IPS-20b (cell line): ENCODE results near the gene TAS2R41.
"Not testable (repeated sequence)": the region's sequence is repeated elsewhere in the genome, so short reads cannot be mapped to it uniquely, and the experiment has no call there.

ENCODE experiments used
- H3K27ac ChIP-seq: one replicate; pipeline ENCODE4 v1.5.1; 2013; ENCODE audit warnings: low read length
- H3K27me3 ChIP-seq: 2 replicates; pipeline ENCODE4 v1.6.1; 2013; ENCODE audit warnings: mild to moderate bottlenecking, low read length, inconsistent platforms; ENCODE audit not compliant: insufficient read depth
- H3K36me3 ChIP-seq: 2 replicates; pipeline ENCODE4 v1.6.1; 2013; ENCODE audit warnings: low read depth, mild to moderate bottlenecking, inconsistent platforms, low read length, moderate library complexity; ENCODE audit not compliant: insufficient read depth
- H3K4me1 ChIP-seq: 2 replicates; pipeline ENCODE4 v1.6.1; 2013; ENCODE audit warnings: mild to moderate bottlenecking, control low read depth, inconsistent platforms, low read length, moderate library complexity; ENCODE audit not compliant: insufficient read depth
- H3K4me3 ChIP-seq: 2 replicates; pipeline ENCODE4 v1.5.1; 2013; ENCODE audit warnings: mild to moderate bottlenecking, low read length, inconsistent platforms
- H3K9ac ChIP-seq: 2 replicates; pipeline ENCODE4 v1.6.1; 2013; ENCODE audit warnings: low read depth, mild to moderate bottlenecking, inconsistent platforms, low read length, moderate library complexity
- H3K9me3 ChIP-seq: 2 replicates; pipeline ENCODE4 v1.6.1; 2013; ENCODE audit warnings: mild to moderate bottlenecking, low read depth, low read length, inconsistent platforms; ENCODE audit not compliant: insufficient read depth

Gene TAS2R41

GRCh38 chr7:143512488-143513340 lies 35.0 kb downstream of the TAS2R41 start:
- Histone ChIP-seq H3K9me3 (no peaks in the 10 kb centered on the region), H3K36me3 (no peaks in the 10 kb centered on the region), H3K27me3 (no peaks in the 10 kb centered on the region), H3K9ac (no peak overlapping the region), H3K27ac (no peak overlapping the region), H3K4me3 (no peak overlapping the region), H3K4me1 (peaks cover 8% of the 10 kb centered on the region)

- Histone ChIP-seq H3K4me1 (peaks cover 18% of the 10 kb centered on the region), H3K9me3 (no peaks in the 10 kb centered on the region), H3K27me3 (0 out of 2 replicates have a peak, but pooled peaks cover 3% of the 10 kb centered on the region), H3K27ac (no peak overlapping the region), H3K36me3 (no peaks in the 10 kb centered on the region), H3K4me3 (no peak overlapping the region), H3K9ac (no peak overlapping the region)
These were observed 36.8 kb downstream of the TAS2R41 start for GRCh38 chr7:143514487-143514886.

- Histone ChIP-seq H3K9me3 (no peaks in the 10 kb centered on the region), H3K4me1 (peaks cover 18% of the 10 kb centered on the region), H3K4me3 (no peak overlapping the region), H3K27me3 (0 out of 2 replicates have a peak, but pooled peaks cover 3% of the 10 kb centered on the region), H3K9ac (no peak overlapping the region), H3K27ac (no peak overlapping the region), H3K36me3 (no peaks in the 10 kb centered on the region)
These were observed 37.5 kb downstream of the TAS2R41 start for GRCh38 chr7:143514995-143515735.

- H3K27me3 ChIP-seq: 0 out of 2 replicates have a peak, but pooled peaks cover 3% of the 10 kb centered on the region
- H3K4me3 ChIP-seq: no peak overlapping the region
- H3K36me3 ChIP-seq: no peaks in the 10 kb centered on the region
- no peak overlapping the region for H3K27ac ChIP-seq
- H3K4me1 ChIP-seq: peaks cover 18% of the 10 kb centered on the region
- H3K9me3 ChIP-seq: no peaks in the 10 kb centered on the region
- H3K9ac ChIP-seq: no peak overlapping the region
These were observed 39.3 kb downstream of the TAS2R41 start for GRCh38 chr7:143516981-143517380.

GRCh38 chr7:143518521-143518920 lies 40.8 kb downstream of the TAS2R41 start:
- peaks cover 18% of the 10 kb centered on the region for H3K4me1 ChIP-seq
- no peak overlapping the region for H3K4me3 ChIP-seq

GRCh38 chr7:143518941-143519340 lies 41.3 kb downstream of the TAS2R41 start:
- H3K9ac ChIP-seq: no peak overlapping the region
- no peaks in the 10 kb centered on the region for H3K9me3 ChIP-seq
- 0 out of 2 replicates have a peak, but pooled peaks cover 3% of the 10 kb centered on the region for H3K27me3 ChIP-seq
- no peak overlapping the region for H3K27ac ChIP-seq
- no peak overlapping the region for H3K4me3 ChIP-seq
- H3K36me3 ChIP-seq: no peaks in the 10 kb centered on the region
- peaks cover 18% of the 10 kb centered on the region for H3K4me1 ChIP-seq

More at GRCh38 chr7:143518521-143518920, 40.8 kb downstream of the TAS2R41 start:
- Histone ChIP-seq H3K9me3 (no peaks in the 10 kb centered on the region), H3K36me3 (no peaks in the 10 kb centered on the region), H3K9ac (no peak overlapping the region), H3K27ac (no peak overlapping the region), H3K27me3 (0 out of 2 replicates have a peak, but pooled peaks cover 3% of the 10 kb centered on the region)

- H3K4me1 ChIP-seq: peaks cover 18% of the 10 kb centered on the region
- H3K36me3 ChIP-seq: no peaks in the 10 kb centered on the region
- no peak overlapping the region for H3K9ac ChIP-seq
- no peak overlapping the region for H3K4me3 ChIP-seq
- H3K9me3 ChIP-seq: no peaks in the 10 kb centered on the region
- H3K27ac ChIP-seq: no peak overlapping the region
- 0 out of 2 replicates have a peak, but pooled peaks cover 3% of the 10 kb centered on the region for H3K27me3 ChIP-seq
These were observed 41.9 kb downstream of the TAS2R41 start for GRCh38 chr7:143519411-143520131.

GRCh38 chr7:143522309-143522916 lies 44.7 kb downstream of the TAS2R41 start:
- H3K9ac ChIP-seq, H3K4me3 ChIP-seq, H3K36me3 ChIP-seq, H3K27me3 ChIP-seq, H3K9me3 ChIP-seq, H3K27ac ChIP-seq: not testable (repeated sequence)
- peaks cover 12% of the 10 kb centered on the region for H3K4me1 ChIP-seq
